GM12891 (cell line): ENCODE measurements around the gene FGF8.
A peak's percentile ranks its signal among the peaks of the same experiment; 100 is the strongest.

Experiments used
- POLR2A ChIP-seq: IDR thresholded peaks from 2 replicates; pipeline ENCODE4 v1.6.1; 2011; ENCODE audit warnings: low read depth, low read length, control low read depth
- POLR2AphosphoS5 ChIP-seq: IDR thresholded peaks from 2 replicates; pipeline ENCODE4 v1.6.1; 2011; ENCODE audit warnings: low read depth, low read length, control low read depth
- TAF1 ChIP-seq: IDR thresholded peaks from 2 replicates; pipeline ENCODE4 v1.6.1; 2011; ENCODE audit warnings: low read depth, low read length, control low read depth

GRCh38 chr10:101782811-101783735 is 7.2 kb upstream of the FGF8 start, which contains the start of gene NPM3:
- TF ChIP-seq TAF1 = peak; percentile 46; the same call in 1 of the 2 replicates
- TF ChIP-seq POLR2A = peak; percentile 49; the same call in 1 of the 2 replicates
- TF ChIP-seq POLR2AphosphoS5 = no peak; the same call in 1 of the 2 replicates
